Body of pancreas (tissue), 4 donors: ENCODE results near the gene OR5B12. TPM values are rescaled to one million over a fixed set of nuclear protein-coding genes. Genes with fewer than 3 reads are reported as not detected.

Experiments used
- ATAC-seq: fragments of 150-250 bp; one replicate; pipeline ENCODE4 v1.9.1; 2016
- DNase-seq, 4 donors: peaks; one replicate each; pipeline ENCODE4 v3.0.0-alpha.2; 2019
- H3K27ac ChIP-seq, 4 donors: fragments of 200-600 bp; sonication (generic); 1 replicate in 3 of 4; 2 replicates in 1 of 4; pipeline versions ENCODE4 v1.5.1 to v1.6.1; 2016 to 2019; ENCODE audit warnings: mild to moderate bottlenecking in 1 of 4, mixed read lengths in 1 of 4, moderate library complexity in 1 of 4
- H3K27me3 ChIP-seq, 2 donors: fragments of 200-600 bp; sonication (generic); one replicate each; pipeline ENCODE4 v1.6.0; 2016; ENCODE audit warnings: mild to moderate bottlenecking in 1 of 2
- H3K36me3 ChIP-seq, 2 donors: fragments of 200-600 bp; sonication (generic); replicated peaks in 1 of 2; 2 replicates each; pipeline ENCODE4 v1.5.1; 2016; ENCODE audit warnings: low read depth in 2 of 2; ENCODE audit not compliant: insufficient read depth in 1 of 2
- H3K4me1 ChIP-seq: fragments of 200-600 bp; sonication (generic); one replicate; pipeline ENCODE4 v1.6.0; 2016
- H3K4me3 ChIP-seq, 2 donors: fragments of 200-600 bp; sonication (generic); 1 replicate in 1 of 2; 2 replicates in 1 of 2; pipeline ENCODE4 v1.5.1; 2016 to 2019
- H3K9me3 ChIP-seq, 3 donors: fragments of 200-600 bp; sonication (generic); 1 replicate in 2 of 3; 2 replicates in 1 of 3; pipeline ENCODE4 v1.5.1; 2016
- POLR2A ChIP-seq, 3 donors: fragments of 450-650 bp; IDR thresholded peaks; one replicate each; pipeline ENCODE4 v1.6.1; 2016; ENCODE audit warnings: antibody characterized with exemption in 3 of 3, mild to moderate bottlenecking in 2 of 3
- WGBS, 2 donors: methylation state at CpG; one replicate each; pipeline ENCODE4 v1.1.5; 2017; 5-methylcytosine and 5-hydroxymethylcytosine counted together
- intact Hi-C: fragments of 100-400 bp; cut with DNase I; formaldehyde crosslinking; loops from one replicate; pipeline ENCODE4 v1.15.1; 2023
- total RNA-seq, 2 donors: library from RNA; depleted of rRNA; stranded (reverse); fragments of >200 nt; gene quantifications; one replicate each; pipeline ENCODE4 v1.1.0, GENCODE V29; 2016
- TF ChIP-seq, protein P1 (sequence below), 7 experiments: fragments of 450-650 bp in 4 of 7; fragments of 200-600 bp in 3 of 7; sonication (generic) in 3 of 7; IDR thresholded peaks; one replicate each; pipeline ENCODE4 v1.5.1; 2016 to 2019; ENCODE audit warnings: antibody characterized with exemption in 7 of 7

OR5B12 gene
- total RNA-seq, result not detected

DNA sequence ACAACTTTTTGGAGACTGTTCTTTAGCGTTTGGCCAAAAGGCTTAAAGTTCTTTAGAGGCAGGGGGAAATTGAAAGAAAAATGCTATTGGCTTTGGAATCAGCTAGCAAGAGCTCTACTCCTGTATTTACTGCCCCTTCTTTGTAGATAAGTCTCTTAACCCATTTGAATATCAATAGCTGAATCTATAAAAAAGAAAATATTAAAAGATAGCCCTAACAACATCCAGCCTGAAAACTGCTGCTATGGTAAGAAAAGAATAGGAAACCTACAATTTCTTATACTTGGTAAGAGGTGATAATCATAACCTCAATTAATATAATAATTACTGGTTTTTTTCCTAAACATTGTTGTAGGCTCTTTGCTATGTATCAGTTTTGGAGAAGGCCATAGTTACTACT, at the start of gene OR5B12:
Gene OR5B12, minus strand, starts transcription at position 101 of the 400 bp plus-strand sequence. CDS start 2,085 bp downstream, outside the sequence.
- TF ChIP-seq, protein P1, sequence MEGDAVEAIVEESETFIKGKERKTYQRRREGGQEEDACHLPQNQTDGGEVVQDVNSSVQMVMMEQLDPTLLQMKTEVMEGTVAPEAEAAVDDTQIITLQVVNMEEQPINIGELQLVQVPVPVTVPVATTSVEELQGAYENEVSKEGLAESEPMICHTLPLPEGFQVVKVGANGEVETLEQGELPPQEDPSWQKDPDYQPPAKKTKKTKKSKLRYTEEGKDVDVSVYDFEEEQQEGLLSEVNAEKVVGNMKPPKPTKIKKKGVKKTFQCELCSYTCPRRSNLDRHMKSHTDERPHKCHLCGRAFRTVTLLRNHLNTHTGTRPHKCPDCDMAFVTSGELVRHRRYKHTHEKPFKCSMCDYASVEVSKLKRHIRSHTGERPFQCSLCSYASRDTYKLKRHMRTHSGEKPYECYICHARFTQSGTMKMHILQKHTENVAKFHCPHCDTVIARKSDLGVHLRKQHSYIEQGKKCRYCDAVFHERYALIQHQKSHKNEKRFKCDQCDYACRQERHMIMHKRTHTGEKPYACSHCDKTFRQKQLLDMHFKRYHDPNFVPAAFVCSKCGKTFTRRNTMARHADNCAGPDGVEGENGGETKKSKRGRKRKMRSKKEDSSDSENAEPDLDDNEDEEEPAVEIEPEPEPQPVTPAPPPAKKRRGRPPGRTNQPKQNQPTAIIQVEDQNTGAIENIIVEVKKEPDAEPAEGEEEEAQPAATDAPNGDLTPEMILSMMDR (IDR thresholded peaks at IDR 0.05), result no peak
- no peak for TF ChIP-seq POLR2A (IDR thresholded peaks at IDR 0.05)
- intact Hi-C loops, result no loop called here
- Histone ChIP-seq H3K36me3 (no peaks in the 10 kb centered on the region), H3K4me3 (no peak within 1 kb of the TSS), H3K27ac (no peak within 1 kb of the TSS), H3K4me1 (no peaks in the 10 kb centered on the region), H3K9me3 (peaks cover 0 to 8% (median 0%) of the 10 kb centered on the region in 3 donors), H3K27me3 (no peaks in the 10 kb centered on the region)
- 61 to 85% methylated on average over 1 of the region's 1 CpG for WGBS, 2 donors
- ATAC-seq (no peak), DNase-seq (no peak)

DNA sequence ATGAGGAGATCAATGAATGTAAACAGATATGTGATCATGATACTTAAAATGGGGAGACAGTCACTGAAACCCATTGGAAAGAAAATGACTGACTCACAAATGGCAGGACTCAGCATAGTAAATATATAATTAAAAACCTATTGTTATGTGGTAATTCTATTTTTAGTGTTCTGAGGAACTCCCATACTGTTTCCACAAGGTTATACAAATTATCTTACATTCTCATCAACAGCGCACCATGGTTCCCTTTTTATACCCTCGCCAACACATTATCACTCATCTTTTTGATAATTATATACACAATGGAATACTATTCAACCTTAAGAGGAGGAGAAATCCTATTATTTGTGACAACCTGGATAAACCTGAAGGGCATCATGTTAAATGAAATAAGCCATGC, 48.8 kb upstream of the OR5B12 start:
- Histone ChIP-seq H3K4me3 (no peak overlapping the region), H3K9me3 (no peaks in the 10 kb centered on the region), H3K27me3 (no peaks in the 10 kb centered on the region), H3K27ac (no peak overlapping the region), H3K36me3 (no peaks in the 10 kb centered on the region), H3K4me1 (no peaks in the 10 kb centered on the region)
- intact Hi-C loops, result no loop called here
- TF ChIP-seq, protein P1 (IDR thresholded peaks at IDR 0.05), result no peak
- TF ChIP-seq POLR2A (IDR thresholded peaks at IDR 0.05), result no peak
- 45 to 83% methylated on average over 2 of the region's 2 CpGs for WGBS, 2 donors
- ATAC-seq (no peak), DNase-seq (no peak)

DNA sequence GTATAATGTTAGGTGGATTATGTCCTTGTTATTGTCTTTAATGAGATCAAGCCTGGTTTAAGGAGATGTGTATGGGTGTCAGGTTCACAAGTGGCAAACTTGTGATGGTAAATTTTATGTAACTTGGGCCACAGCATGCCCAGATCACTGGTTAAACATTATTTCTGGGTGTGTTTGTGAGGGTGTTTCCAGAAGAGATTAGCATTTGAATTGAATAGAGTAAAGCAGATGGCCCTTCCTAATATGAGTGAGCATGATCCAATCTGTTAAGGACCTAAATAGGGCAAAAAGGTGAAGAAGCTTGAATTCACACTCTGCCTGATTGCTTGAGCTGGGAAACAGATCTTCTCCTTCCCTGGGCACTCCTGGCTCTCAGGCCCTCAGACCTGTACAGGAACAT, 45.1 kb upstream of the OR5B12 start:
- DNase-seq (no peak), ATAC-seq (no peak)
- Histone ChIP-seq H3K4me1 (no peaks in the 10 kb centered on the region), H3K9me3 (no peaks in the 10 kb centered on the region), H3K27ac (no peak overlapping the region), H3K27me3 (no peaks in the 10 kb centered on the region), H3K4me3 (no peak overlapping the region), H3K36me3 (no peaks in the 10 kb centered on the region)
- TF ChIP-seq POLR2A (IDR thresholded peaks at IDR 0.05), result no peak
- TF ChIP-seq, protein P1 (IDR thresholded peaks at IDR 0.05), result no peak
- intact Hi-C loops, result no loop called here

DNA sequence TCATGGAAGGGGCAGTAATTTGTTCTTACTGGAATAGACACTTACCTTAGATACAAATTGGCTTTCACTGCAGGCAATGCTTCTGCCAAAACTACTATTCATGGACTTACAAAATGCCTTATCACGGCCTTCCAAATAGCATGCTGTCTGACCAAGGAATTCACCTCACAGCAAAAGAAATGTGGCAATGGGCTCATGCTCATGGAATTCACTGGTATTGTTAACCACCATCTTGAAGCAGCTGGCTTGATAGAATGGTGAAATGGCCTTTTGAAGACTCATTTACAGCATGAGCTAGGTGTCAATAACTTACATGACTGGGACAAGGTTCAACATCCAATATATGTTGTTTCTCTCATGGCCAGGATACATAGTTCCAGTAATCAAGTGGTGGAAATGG, 43.9 kb upstream of the OR5B12 start:
- Histone ChIP-seq H3K27me3 (no peaks in the 10 kb centered on the region), H3K27ac (no peak overlapping the region), H3K4me3 (no peak overlapping the region), H3K36me3 (no peaks in the 10 kb centered on the region), H3K4me1 (no peaks in the 10 kb centered on the region), H3K9me3 (no peaks in the 10 kb centered on the region)
- no peak for DNase-seq
- WGBS, 2 donors, result 88 to 90% methylated on average over 1 of the region's 1 CpG
- TF ChIP-seq, protein P1 (IDR thresholded peaks at IDR 0.05), result no peak
- no peak for TF ChIP-seq POLR2A (IDR thresholded peaks at IDR 0.05)
- intact Hi-C loops, result no loop called here
- no peak for ATAC-seq

DNA sequence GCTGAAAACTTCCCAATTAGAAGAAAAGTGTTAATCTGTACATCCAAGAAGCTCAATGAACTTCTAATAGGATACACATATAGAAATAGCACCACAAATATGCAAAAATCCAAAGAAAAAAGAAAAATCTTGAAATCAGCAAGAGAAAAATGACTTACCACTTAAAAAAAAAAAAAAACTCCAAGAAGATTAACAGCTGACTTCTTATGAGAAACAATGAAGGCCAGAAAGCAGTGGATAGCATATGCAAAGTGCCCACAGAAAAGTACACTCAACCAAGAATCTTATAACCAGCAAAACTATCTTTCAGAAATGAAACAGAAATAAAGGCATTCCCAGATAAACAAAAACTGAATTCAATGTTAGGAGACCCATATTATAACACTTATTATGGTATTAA, 29.9 kb upstream of the OR5B12 start:
- no peak overlapping the region for H3K4me3 ChIP-seq

More for the DNA sequence above, 29.9 kb upstream of the OR5B12 start:
- ATAC-seq (no peak), DNase-seq (no peak)
- no peaks in the 10 kb centered on the region for H3K9me3 ChIP-seq
- H3K27ac ChIP-seq, result no peak overlapping the region
- TF ChIP-seq POLR2A (IDR thresholded peaks at IDR 0.05), result no peak
- TF ChIP-seq, protein P1 (IDR thresholded peaks at IDR 0.05), result no peak
- intact Hi-C loops, result no loop called here
- no peaks in the 10 kb centered on the region for H3K27me3 ChIP-seq
- no peaks in the 10 kb centered on the region for H3K36me3 ChIP-seq
- no peaks in the 10 kb centered on the region for H3K4me1 ChIP-seq
